ENCODE data around the gene DPF3. TPM values are rescaled to one million over a fixed set of nuclear protein-coding genes. Genes with fewer than 3 reads are reported as not detected.

DPF3 gene
- total RNA-seq, 1 donor from 2014 or later = 1.1 TPM

- Mint-ChIP-seq H3K4me1 (ENCODE audit: low read depth) (peaks cover 7% of the 10 kb centered on the region), H3K27ac (ENCODE audit: unreplicated experiment) (no peak overlapping the region), H3K9me3 (ENCODE audit: low read depth) (peaks cover 8% of the 10 kb centered on the region), H3K36me3 (ENCODE audit: low read depth) (peaks cover 3% of the 10 kb centered on the region), H3K4me3 (ENCODE audit: unreplicated experiment) (no peak overlapping the region), H3K27me3 (ENCODE audit: low read depth) (no peaks in the 10 kb centered on the region)
- no peak for TF ChIP-seq CTCF (IDR thresholded peaks at IDR 0.05)
- no peak for DNase-seq (ENCODE audit: low spot score)
Observed at GRCh38 chr14:72686832-72687231, 207.1 kb downstream of the DPF3 start.

GRCh38 chr14:72686101-72686500 lies 207.8 kb downstream of the DPF3 start:
- TF ChIP-seq CTCF (IDR thresholded peaks at IDR 0.05) = no peak
- Mint-ChIP-seq H3K4me1 (ENCODE audit: low read depth) (peaks cover 7% of the 10 kb centered on the region), H3K27me3 (ENCODE audit: low read depth) (no peaks in the 10 kb centered on the region), H3K9me3 (ENCODE audit: low read depth) (peaks cover 4% of the 10 kb centered on the region), H3K4me3 (ENCODE audit: unreplicated experiment) (no peak overlapping the region), H3K27ac (ENCODE audit: unreplicated experiment) (no peak overlapping the region), H3K36me3 (ENCODE audit: low read depth) (peaks cover 2% of the 10 kb centered on the region)
- no peak for DNase-seq (ENCODE audit: low spot score)

- DNase-seq (ENCODE audit: low spot score) = no peak
- Mint-ChIP-seq H3K27ac (ENCODE audit: unreplicated experiment) (no peak overlapping the region), H3K9me3 (ENCODE audit: low read depth) (peaks cover 4% of the 10 kb centered on the region), H3K4me1 (ENCODE audit: low read depth) (peaks cover 7% of the 10 kb centered on the region), H3K36me3 (ENCODE audit: low read depth) (peaks cover 2% of the 10 kb centered on the region), H3K4me3 (ENCODE audit: unreplicated experiment) (no peak overlapping the region), H3K27me3 (ENCODE audit: low read depth) (no peaks in the 10 kb centered on the region)
- TF ChIP-seq CTCF (IDR thresholded peaks at IDR 0.05) = no peak
Observed at GRCh38 chr14:72685456-72685855, 208.4 kb downstream of the DPF3 start.

- DNase-seq (ENCODE audit: low spot score) = no peak
Observed at GRCh38 chr14:72683787-72684186, 210.1 kb downstream of the DPF3 start.

GRCh38 chr14:72682188-72682587 lies 211.7 kb downstream of the DPF3 start:
- DNase-seq (ENCODE audit: low spot score) = no peak
- H3K4me3 Mint-ChIP-seq (ENCODE audit: unreplicated experiment) = no peak overlapping the region
- peaks cover 17% of the 10 kb centered on the region for H3K4me1 Mint-ChIP-seq (ENCODE audit: low read depth)
- H3K27me3 Mint-ChIP-seq (ENCODE audit: low read depth) = no peaks in the 10 kb centered on the region
- TF ChIP-seq CTCF (IDR thresholded peaks at IDR 0.05) = no peak
- H3K36me3 Mint-ChIP-seq (ENCODE audit: low read depth) = peaks cover 2% of the 10 kb centered on the region
- peaks cover 4% of the 10 kb centered on the region for H3K9me3 Mint-ChIP-seq (ENCODE audit: low read depth)
- H3K27ac Mint-ChIP-seq (ENCODE audit: unreplicated experiment) = no peak overlapping the region

More at GRCh38 chr14:72683787-72684186, 210.1 kb downstream of the DPF3 start:
- H3K27me3 Mint-ChIP-seq (ENCODE audit: low read depth) = no peaks in the 10 kb centered on the region
- peaks cover 4% of the 10 kb centered on the region for H3K9me3 Mint-ChIP-seq (ENCODE audit: low read depth)
- H3K4me1 Mint-ChIP-seq (ENCODE audit: low read depth) = peaks cover 10% of the 10 kb centered on the region
- H3K4me3 Mint-ChIP-seq (ENCODE audit: unreplicated experiment) = no peak overlapping the region
- no peak for TF ChIP-seq CTCF (IDR thresholded peaks at IDR 0.05)
- H3K27ac Mint-ChIP-seq (ENCODE audit: unreplicated experiment) = no peak overlapping the region
- peaks cover 2% of the 10 kb centered on the region for H3K36me3 Mint-ChIP-seq (ENCODE audit: low read depth)
